Body of pancreas (tissue), 4 donors: Measurements from ENCODE around the gene BTBD10. TPM values are rescaled to one million over a fixed set of nuclear protein-coding genes. Genes with fewer than 3 reads are reported as not detected.
"Not testable (repeated sequence)": the region's sequence is repeated elsewhere in the genome, so short reads cannot be mapped to it uniquely, and the experiment has no call there.

Experiments used
- ATAC-seq: fragments of 150-250 bp; one replicate; pipeline ENCODE4 v1.9.1; 2016
- DNase-seq, 4 donors: peaks; one replicate each; pipeline ENCODE4 v3.0.0-alpha.2; 2019
- H3K27ac ChIP-seq, 4 donors: fragments of 200-600 bp; sonication (generic); 1 replicate in 3 of 4; 2 replicates in 1 of 4; pipeline versions ENCODE4 v1.5.1 to v1.6.1; 2016 to 2019; ENCODE audit warnings: mild to moderate bottlenecking in 1 of 4, mixed read lengths in 1 of 4, moderate library complexity in 1 of 4
- H3K27me3 ChIP-seq, 2 donors: fragments of 200-600 bp; sonication (generic); one replicate each; pipeline ENCODE4 v1.6.0; 2016; ENCODE audit warnings: mild to moderate bottlenecking in 1 of 2
- H3K36me3 ChIP-seq, 2 donors: fragments of 200-600 bp; sonication (generic); replicated peaks in 1 of 2; 2 replicates each; pipeline ENCODE4 v1.5.1; 2016; ENCODE audit warnings: low read depth in 2 of 2; ENCODE audit not compliant: insufficient read depth in 1 of 2
- H3K4me1 ChIP-seq: fragments of 200-600 bp; sonication (generic); one replicate; pipeline ENCODE4 v1.6.0; 2016
- H3K4me3 ChIP-seq, 2 donors: fragments of 200-600 bp; sonication (generic); 1 replicate in 1 of 2; 2 replicates in 1 of 2; pipeline ENCODE4 v1.5.1; 2016 to 2019
- H3K9me3 ChIP-seq, 3 donors: fragments of 200-600 bp; sonication (generic); 1 replicate in 2 of 3; 2 replicates in 1 of 3; pipeline ENCODE4 v1.5.1; 2016
- CTCF ChIP-seq, 7 experiments: fragments of 450-650 bp in 4 of 7; fragments of 200-600 bp in 3 of 7; sonication (generic) in 3 of 7; IDR thresholded peaks; one replicate each; pipeline ENCODE4 v1.5.1; 2016 to 2019; ENCODE audit warnings: antibody characterized with exemption in 7 of 7
- POLR2A ChIP-seq, 3 donors: fragments of 450-650 bp; IDR thresholded peaks; one replicate each; pipeline ENCODE4 v1.6.1; 2016; ENCODE audit warnings: antibody characterized with exemption in 3 of 3, mild to moderate bottlenecking in 2 of 3
- whole genome bisulfite sequencing, 2 donors: methylation state at CpG; one replicate each; pipeline ENCODE4 v1.1.5; 2017; 5-methylcytosine and 5-hydroxymethylcytosine counted together
- intact Hi-C: fragments of 100-400 bp; cut with DNase I; formaldehyde crosslinking; loops from one replicate; pipeline ENCODE4 v1.15.1; 2023
- total RNA-seq, 2 donors: library from RNA; depleted of rRNA; stranded (reverse); fragments of >200 nt; gene quantifications; one replicate each; pipeline ENCODE4 v1.1.0, GENCODE V29; 2016

BTBD10 gene
- total RNA-seq, 2 donors from 2014 or later: 14.2 to 17.1 TPM

DNA sequence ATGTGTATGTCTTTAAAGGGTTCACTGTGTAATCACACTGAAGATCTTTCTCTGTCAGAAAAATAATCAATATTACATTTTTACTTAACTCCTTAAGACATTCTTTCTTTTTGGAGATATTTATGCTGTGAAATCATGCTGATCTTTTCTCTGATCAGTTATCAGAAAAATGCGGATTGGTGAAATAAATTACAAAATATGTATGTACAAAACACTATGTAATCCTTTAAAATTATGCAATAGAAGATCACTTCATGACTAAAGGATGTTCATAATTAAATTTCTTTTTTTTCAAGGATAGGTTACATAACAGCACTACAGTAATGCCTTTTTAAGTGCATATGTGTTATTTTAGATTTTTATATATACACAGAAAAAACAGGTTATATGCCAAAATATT lies 24.7 kb downstream of the BTBD10 start:
- no peaks in the 10 kb centered on the region for H3K27me3 ChIP-seq
- H3K4me3 ChIP-seq: no peak overlapping the region
- TF ChIP-seq POLR2A (IDR thresholded peaks at IDR 0.05): no peak
- no peak for TF ChIP-seq CTCF (IDR thresholded peaks at IDR 0.05)
- intact Hi-C loops: no loop called here
- WGBS, 2 donors: 88% methylated on average over 1 of the region's 1 CpG
- no peak for ATAC-seq
- DNase-seq: no peak
- H3K36me3 ChIP-seq: no peaks in the 10 kb centered on the region
- H3K27ac ChIP-seq: no peak overlapping the region
- peaks cover 11% of the 10 kb centered on the region for H3K4me1 ChIP-seq
- H3K9me3 ChIP-seq: no peaks in the 10 kb centered on the region

- peaks cover 11% of the 10 kb centered on the region for H3K4me1 ChIP-seq
- H3K27me3 ChIP-seq, H3K27ac ChIP-seq, H3K36me3 ChIP-seq, H3K9me3 ChIP-seq, H3K4me3 ChIP-seq, intact Hi-C loops, ATAC-seq, DNase-seq: not testable (repeated sequence)
- WGBS, 2 donors: 91 to 98% methylated on average over 7 of the region's 7 CpGs
Measured at GRCh38 chr11:13436836-13437235, 26.2 kb downstream of the BTBD10 start.

- no peak overlapping the region for H3K4me3 ChIP-seq
- WGBS, 2 donors: 93 to 98% methylated on average over 6 of the region's 6 CpGs
- TF ChIP-seq POLR2A (IDR thresholded peaks at IDR 0.05) (no peak), CTCF (IDR thresholded peaks at IDR 0.05) (no peak)
- H3K27me3 ChIP-seq: no peaks in the 10 kb centered on the region
- intact Hi-C loops: no loop called here
- no peaks in the 10 kb centered on the region for H3K9me3 ChIP-seq
- H3K27ac ChIP-seq: no peak overlapping the region
- ATAC-seq: no peak
- no peaks in the 10 kb centered on the region for H3K36me3 ChIP-seq
- H3K4me1 ChIP-seq: no peaks in the 10 kb centered on the region
- no peak for DNase-seq
Measured at GRCh38 chr11:13434247-13435205, 28.5 kb downstream of the BTBD10 start.

DNA sequence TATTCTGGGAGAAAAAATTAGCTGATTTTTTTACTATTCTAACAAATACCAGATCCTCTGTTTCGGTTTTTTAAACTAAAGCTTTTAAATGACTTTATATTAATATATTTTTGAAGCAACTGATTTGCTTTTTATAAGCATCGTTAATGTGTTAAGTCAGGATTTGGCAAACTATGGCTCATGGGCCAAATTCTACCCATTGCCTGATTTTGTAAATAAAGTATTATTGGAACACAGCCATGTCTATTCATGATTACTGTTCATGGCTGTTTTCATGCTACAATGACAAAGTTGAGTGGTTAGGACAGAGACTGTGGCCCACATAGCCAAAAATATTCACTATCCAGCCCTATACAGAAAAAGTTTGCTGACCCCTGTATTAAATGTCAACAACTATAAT lies 29.6 kb downstream of the BTBD10 start:
- DNase-seq (no peak), ATAC-seq (no peak)
- Histone ChIP-seq H3K36me3 (no peaks in the 10 kb centered on the region), H3K9me3 (no peaks in the 10 kb centered on the region), H3K4me3 (no peak overlapping the region), H3K4me1 (no peaks in the 10 kb centered on the region), H3K27ac (no peak overlapping the region), H3K27me3 (no peaks in the 10 kb centered on the region)
- 95 to 97% methylated on average over 2 of the region's 2 CpGs for WGBS, 2 donors
- no peak for TF ChIP-seq POLR2A (IDR thresholded peaks at IDR 0.05)
- no peak for TF ChIP-seq CTCF (IDR thresholded peaks at IDR 0.05)
- intact Hi-C loops: no loop called here

GRCh38 chr11:13429836-13430235 lies 33.2 kb downstream of the BTBD10 start:
- Histone ChIP-seq H3K4me3 (no peak overlapping the region), H3K27ac (no peak overlapping the region), H3K4me1 (no peaks in the 10 kb centered on the region), H3K36me3 (no peaks in the 10 kb centered on the region), H3K27me3 (no peaks in the 10 kb centered on the region), H3K9me3 (no peaks in the 10 kb centered on the region)
- TF ChIP-seq CTCF (IDR thresholded peaks at IDR 0.05) (no peak), POLR2A (IDR thresholded peaks at IDR 0.05) (no peak)
- 88 to 90% methylated on average over 3 of the region's 3 CpGs for WGBS, 2 donors
- intact Hi-C loops: no loop called here
- ATAC-seq: no peak
- DNase-seq: no peak
